ENCODE data around the gene FBLN2. TPM values are rescaled to one million over a fixed set of nuclear protein-coding genes. Genes with fewer than 3 reads are reported as not detected.

FBLN2 gene
- total RNA-seq, 1 donor from 2014 or later = 1.3 TPM

DNA sequence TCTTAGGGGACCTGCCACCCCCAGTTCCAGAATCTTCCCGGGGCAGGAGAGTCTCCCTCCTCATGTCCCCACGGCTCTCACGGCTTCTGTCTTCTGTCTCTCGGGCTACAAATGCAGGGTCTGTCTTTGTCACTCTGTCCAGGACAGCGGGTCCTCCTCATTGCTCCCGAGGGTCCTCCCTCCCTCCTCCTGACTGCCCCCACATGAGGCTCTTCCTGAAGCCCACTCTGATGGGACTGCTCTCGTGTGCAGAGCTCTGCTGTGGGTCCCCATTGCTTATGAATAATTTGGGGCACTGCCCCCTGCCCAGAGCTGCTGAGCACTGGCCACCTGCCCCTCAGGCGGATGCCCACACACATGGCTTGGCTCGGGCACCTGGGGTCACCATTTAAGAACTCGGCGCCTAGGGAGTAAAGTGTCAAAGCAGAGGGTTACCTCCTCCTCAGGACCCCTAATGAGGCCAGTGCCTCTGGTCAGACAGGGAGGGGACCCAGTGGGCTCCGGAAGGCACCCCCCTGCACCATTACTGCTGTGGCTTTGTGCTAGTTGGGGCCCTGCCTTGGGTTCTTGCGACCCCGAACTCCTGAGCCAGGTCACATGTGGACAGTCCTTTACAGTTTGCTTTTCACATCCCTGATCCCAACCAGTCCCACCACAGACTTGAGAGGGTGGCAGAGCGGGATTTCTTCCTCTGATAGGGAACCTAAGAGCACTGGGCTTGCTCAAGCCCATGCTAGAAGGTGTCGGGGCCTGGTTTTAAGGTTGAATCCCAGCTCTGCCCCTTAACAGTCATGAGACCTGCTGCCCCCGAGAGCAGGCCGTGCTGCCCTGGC lies 46.8 kb upstream of the FBLN2 start:
- Mint-ChIP-seq H3K27me3 (no peaks in the 10 kb centered on the region), H3K27ac (no peak overlapping the region), H3K9me3 (no peaks in the 10 kb centered on the region), H3K4me1 (no peaks in the 10 kb centered on the region), H3K36me3 (ENCODE audit: low read depth) (no peaks in the 10 kb centered on the region), H3K4me3 (no peak overlapping the region)
- no peak for ATAC-seq (ENCODE audit: low read depth)
- TF ChIP-seq, protein P1, sequence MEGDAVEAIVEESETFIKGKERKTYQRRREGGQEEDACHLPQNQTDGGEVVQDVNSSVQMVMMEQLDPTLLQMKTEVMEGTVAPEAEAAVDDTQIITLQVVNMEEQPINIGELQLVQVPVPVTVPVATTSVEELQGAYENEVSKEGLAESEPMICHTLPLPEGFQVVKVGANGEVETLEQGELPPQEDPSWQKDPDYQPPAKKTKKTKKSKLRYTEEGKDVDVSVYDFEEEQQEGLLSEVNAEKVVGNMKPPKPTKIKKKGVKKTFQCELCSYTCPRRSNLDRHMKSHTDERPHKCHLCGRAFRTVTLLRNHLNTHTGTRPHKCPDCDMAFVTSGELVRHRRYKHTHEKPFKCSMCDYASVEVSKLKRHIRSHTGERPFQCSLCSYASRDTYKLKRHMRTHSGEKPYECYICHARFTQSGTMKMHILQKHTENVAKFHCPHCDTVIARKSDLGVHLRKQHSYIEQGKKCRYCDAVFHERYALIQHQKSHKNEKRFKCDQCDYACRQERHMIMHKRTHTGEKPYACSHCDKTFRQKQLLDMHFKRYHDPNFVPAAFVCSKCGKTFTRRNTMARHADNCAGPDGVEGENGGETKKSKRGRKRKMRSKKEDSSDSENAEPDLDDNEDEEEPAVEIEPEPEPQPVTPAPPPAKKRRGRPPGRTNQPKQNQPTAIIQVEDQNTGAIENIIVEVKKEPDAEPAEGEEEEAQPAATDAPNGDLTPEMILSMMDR (IDR thresholded peaks at IDR 0.05) = no peak
- no peak for DNase-seq
- POLR2A ChIA-PET = no interaction called here
- intact Hi-C loops (cut with micrococcal nuclease) = no loop called here
- CTCF ChIA-PET = no interaction called here

DNA sequence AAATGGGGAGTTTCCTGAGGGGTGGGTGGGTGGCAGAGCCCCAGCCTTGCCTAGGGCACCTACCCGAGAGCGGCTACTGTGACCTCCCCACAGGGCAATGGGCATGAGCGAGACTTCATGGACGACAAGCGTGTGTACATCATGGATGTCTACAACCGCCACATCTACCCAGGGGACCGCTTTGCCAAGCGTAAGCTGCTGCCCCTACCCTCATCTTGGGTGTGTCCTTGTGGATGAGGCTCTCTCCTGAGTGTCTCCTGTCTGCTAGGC lies 46.2 kb upstream of the FBLN2 start:
- no peak overlapping the region for H3K27ac Mint-ChIP-seq
- intact Hi-C loops (cut with micrococcal nuclease) = no loop called here

GRCh38 chr3:13504161-13504831 lies 44.6 kb upstream of the FBLN2 start:
- no peak overlapping the region for H3K27ac Mint-ChIP-seq
- POLR2A ChIA-PET = no interaction called here
- DNase-seq = no peak
- H3K4me3 Mint-ChIP-seq = no peak overlapping the region
- H3K36me3 Mint-ChIP-seq (ENCODE audit: low read depth) = no peaks in the 10 kb centered on the region
- no peaks in the 10 kb centered on the region for H3K9me3 Mint-ChIP-seq
- CTCF ChIA-PET = interaction anchor here (1.3 to 1.6 kb wide), 2 partner anchors 144 to 146 kb away, joined by 4 read pairs; no protein-coding TSS in a partner anchor
- no peaks in the 10 kb centered on the region for H3K27me3 Mint-ChIP-seq
- TF ChIP-seq, protein P1 (IDR thresholded peaks at IDR 0.05) = no peak
- no peaks in the 10 kb centered on the region for H3K4me1 Mint-ChIP-seq
- intact Hi-C loops (cut with micrococcal nuclease) = no loop called here
- no peak for ATAC-seq (ENCODE audit: low read depth)

More for the DNA sequence above, 46.2 kb upstream of the FBLN2 start:
- Mint-ChIP-seq H3K4me3 (no peak overlapping the region), H3K4me1 (no peaks in the 10 kb centered on the region), H3K9me3 (no peaks in the 10 kb centered on the region), H3K36me3 (ENCODE audit: low read depth) (no peaks in the 10 kb centered on the region), H3K27me3 (no peaks in the 10 kb centered on the region)
- ATAC-seq (ENCODE audit: low read depth) (no peak), DNase-seq (no peak)
- ChIA-PET CTCF (interaction anchor here (1.3 kb wide), 1 partner anchor 147 kb away, joined by 4 read pairs; no protein-coding TSS in a partner anchor), POLR2A (no interaction called here)
- TF ChIP-seq, protein P1 (IDR thresholded peaks at IDR 0.05) = no peak

DNA sequence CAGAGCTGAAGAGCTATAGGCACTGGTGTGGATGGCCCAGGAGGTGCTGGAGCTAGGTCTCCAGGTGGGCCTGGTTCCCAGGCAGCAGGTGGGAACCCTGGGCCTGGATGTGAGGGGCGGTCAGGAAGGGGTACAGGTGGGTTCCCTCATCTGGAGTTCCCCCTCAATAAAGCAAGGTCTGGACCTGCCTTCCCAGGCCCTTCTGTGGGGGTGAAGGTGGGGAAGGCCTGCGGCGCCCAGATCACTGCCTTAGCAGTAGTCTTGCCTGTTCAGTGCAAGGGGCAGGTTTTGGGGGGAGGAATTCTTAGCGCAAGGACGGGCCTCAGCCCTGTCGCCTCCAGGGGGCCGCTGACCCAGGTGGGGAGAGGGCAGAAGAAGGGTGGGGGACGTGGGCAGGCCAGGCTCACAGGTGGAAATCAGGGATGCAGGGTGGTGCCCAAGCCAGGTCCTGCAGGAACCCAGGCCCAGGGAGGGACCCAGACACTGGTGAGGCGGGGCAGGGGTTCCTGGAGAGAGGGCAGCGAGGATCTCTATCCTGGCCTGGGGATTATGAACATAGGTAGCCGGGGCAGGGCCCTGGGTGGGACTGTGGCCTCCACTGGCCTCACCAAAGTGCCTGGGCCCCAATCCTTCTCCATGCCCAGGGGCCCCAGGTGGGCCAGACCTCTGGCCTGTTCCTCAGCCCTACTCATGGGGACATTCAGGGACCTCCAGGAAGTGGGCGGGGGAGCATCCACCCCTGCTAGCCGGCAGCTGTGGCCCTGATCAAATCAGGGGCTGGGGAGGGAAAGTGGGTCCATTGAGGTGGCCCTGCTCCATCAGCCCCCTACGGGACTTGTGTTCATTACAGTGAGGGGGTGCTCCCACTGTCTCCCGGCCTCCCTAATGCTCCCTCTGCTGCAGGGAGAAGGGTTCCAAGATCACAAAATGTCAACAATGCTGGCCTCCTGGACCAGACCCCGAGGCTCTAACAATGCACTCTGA lies 43.5 kb upstream of the FBLN2 start:
- CTCF ChIA-PET = interaction anchor here (1.6 kb wide), 1 partner anchor 143 kb away, joined by 4 read pairs; no protein-coding TSS in a partner anchor
- H3K9me3 Mint-ChIP-seq = no peaks in the 10 kb centered on the region
- H3K27me3 Mint-ChIP-seq = no peaks in the 10 kb centered on the region
- TF ChIP-seq, protein P1 (IDR thresholded peaks at IDR 0.05) = no peak
- POLR2A ChIA-PET = no interaction called here
- H3K36me3 Mint-ChIP-seq (ENCODE audit: low read depth) = no peaks in the 10 kb centered on the region
- H3K4me3 Mint-ChIP-seq = no peak overlapping the region
- DNase-seq (no peak), ATAC-seq (ENCODE audit: low read depth) (no peak)
- no peak overlapping the region for H3K27ac Mint-ChIP-seq
- no peaks in the 10 kb centered on the region for H3K4me1 Mint-ChIP-seq
- intact Hi-C loops (cut with micrococcal nuclease) = no loop called here
